HG02885 (cell line): ENCODE data around the gene METTL26.
"Not testable (repeated sequence)": the region's sequence is repeated elsewhere in the genome, so short reads cannot be mapped to it uniquely, and the experiment has no call there.

Experiments used
- ATAC-seq: cut with Tn5 transposase; IDR thresholded peaks from one replicate; pipeline ENCODE4 v1.9.1; 2021; ENCODE audit warnings: mild to moderate bottlenecking; ENCODE audit not compliant: unreplicated experiment, poor library complexity

The METTL26 gene

GRCh38 chr16:606656-607307 is 29.3 kb downstream of the METTL26 start:
- no peak for ATAC-seq

GRCh38 chr16:603933-604332 is 32.2 kb downstream of the METTL26 start:
- ATAC-seq, result no peak

- ATAC-seq, result no peak
These were observed 35.3 kb downstream of the METTL26 start for GRCh38 chr16:600781-601180.

- ATAC-seq, result no peak
These were observed 37.0 kb downstream of the METTL26 start for GRCh38 chr16:598823-599739.

GRCh38 chr16:597655-598054 is 38.5 kb downstream of the METTL26 start:
- ATAC-seq, result not testable (repeated sequence)

- no peak for ATAC-seq
These were observed 39.4 kb downstream of the METTL26 start for GRCh38 chr16:596736-597060.

GRCh38 chr16:595942-596735 is 40.0 kb downstream of the METTL26 start:
- no peak for ATAC-seq

- ATAC-seq, result no peak
These were observed 41.0 kb downstream of the METTL26 start for GRCh38 chr16:595094-595528.

GRCh38 chr16:593807-594206 is 42.3 kb downstream of the METTL26 start:
- ATAC-seq, result no peak

GRCh38 chr16:593406-593805 is 42.7 kb downstream of the METTL26 start:
- no peak for ATAC-seq

- no peak for ATAC-seq
These were observed 43.4 kb downstream of the METTL26 start for GRCh38 chr16:592518-593306.

- no peak for ATAC-seq
These were observed 44.1 kb downstream of the METTL26 start for GRCh38 chr16:591892-592517.

GRCh38 chr16:591231-591630 is 44.9 kb downstream of the METTL26 start:
- ATAC-seq, result no peak

GRCh38 chr16:590815-591200 is 45.3 kb downstream of the METTL26 start:
- ATAC-seq, result no peak

- ATAC-seq, result no peak
These were observed 45.8 kb downstream of the METTL26 start for GRCh38 chr16:590188-590814.

- ATAC-seq, result peak; percentile 78
These were observed 46.4 kb downstream of the METTL26 start, which contains the start of gene RAB40C for GRCh38 chr16:589658-590187. RAB40C (plus strand) TSS chr16:590066; CDS start chr16:590292, 226 bp downstream.

- peak; percentile 76 for ATAC-seq
These were observed 47.0 kb downstream of the METTL26 start for GRCh38 chr16:588889-589657.

- ATAC-seq, result peak; percentile 11
These were observed 47.5 kb downstream of the METTL26 start for GRCh38 chr16:588639-588888.
